H1 (cell line): Measurements from ENCODE around the gene DAND5. TPM values are rescaled to one million over a fixed set of nuclear protein-coding genes. Genes with fewer than 3 reads are reported as not detected.

ENCODE experiments used
- ASH2L ChIP-seq: fragments of 200-600, 300-600 bp; sonication (generic); IDR thresholded peaks from one replicate; pipeline ENCODE4 v1.7.1; 2017; ENCODE audit warnings: low read length
- BACH1 ChIP-seq: IDR thresholded peaks from 2 replicates; pipeline ENCODE4 v1.6.1; 2012; ENCODE audit warnings: low read length, improper control_type of control experiment
- CEBPB ChIP-seq: IDR thresholded peaks from 2 replicates; pipeline ENCODE4 v1.6.1; 2012; ENCODE audit warnings: low read depth, low read length
- EGR1 ChIP-seq: IDR thresholded peaks from 2 replicates; pipeline ENCODE4 v1.6.1; 2011; ENCODE audit warnings: low read depth, low read length, borderline replicate concordance
- GTF2F1 ChIP-seq: IDR thresholded peaks from 2 replicates; pipeline ENCODE4 v1.6.1; 2012; ENCODE audit warnings: low read depth, low read length, improper control_type of control experiment, borderline replicate concordance
- NRF1 ChIP-seq: IDR thresholded peaks from 2 replicates; pipeline ENCODE4 v1.6.1; 2011; ENCODE audit warnings: mild to moderate bottlenecking, low read depth, low read length, improper control_type of control experiment
- POU5F1 ChIP-seq: IDR thresholded peaks from 2 replicates; pipeline ENCODE4 v1.6.1; 2011; ENCODE audit warnings: low read depth, mild to moderate bottlenecking, low read length, moderate library complexity
- RNF2 ChIP-seq: fragments of 200-900, 300-1000 bp; sonication (generic); IDR thresholded peaks from 2 replicates; pipeline ENCODE4 v1.7.1; 2016; ENCODE audit warnings: borderline replicate concordance, low read depth, mild to moderate bottlenecking, antibody characterized with exemption, low read length; ENCODE audit not compliant: poor library complexity, severe bottlenecking; ENCODE audit errors: missing control alignments
- SAP30 ChIP-seq: fragments of 300-600 bp; sonication (generic); IDR thresholded peaks from 2 replicates; pipeline ENCODE4 v1.7.1; 2012; ENCODE audit warnings: low read length, moderate library complexity, mild to moderate bottlenecking, inconsistent platforms; ENCODE audit not compliant: insufficient read depth, insufficient replicate concordance
- SUZ12 ChIP-seq: fragments of 200-600 bp; sonication (generic); IDR thresholded peaks from 2 replicates; pipeline ENCODE4 v1.6.1; 2012; ENCODE audit warnings: mild to moderate bottlenecking, inconsistent platforms, low read length, moderate library complexity, mixed read lengths
- polyA plus RNA-seq, 7 experiments: library from polyadenylated mRNA; depleted of rRNA in 3 of 7; stranded (reverse) in 5 of 7; unstranded in 2 of 7; fragments of >200 nt in 5 of 7; fragments of 200-250 nt in 2 of 7; gene quantifications; 1 replicate in 5 of 7; 2 replicates in 1 of 7; 4 replicates in 1 of 7; pipeline versions ENCODE4 v1.2.1 to v1.2.3, GENCODE V29; 2011 to 2013; ENCODE audit warnings: missing spikeins in 2 of 7, mixed read lengths in 2 of 7
- total RNA-seq: library from RNA; stranded (reverse); fragmentation: NEBNext Ultra II Directional; extraction: Animal tissue kit (Norgen Biotek cat#: 25700); gene quantifications from 2 replicates; pipeline ENCODE4 v1.2.1, GENCODE V29; 2021

Gene DAND5
- total and polyA plus RNA-seq, 2 of the 8 experiments (the other 6 are each of a cell fraction or from before 2014, with no cell fraction given), result 0.14 to 0.17 TPM

GRCh38 chr19:13008926-13009787 is 39.8 kb downstream of the DAND5 start (continued):
- no peak for TF ChIP-seq POU5F1
- no peak for TF ChIP-seq CEBPB
- no peak for TF ChIP-seq SUZ12
- no peak for TF ChIP-seq RNF2
- no peak for TF ChIP-seq EGR1
- no peak for TF ChIP-seq SAP30
- no peak for TF ChIP-seq ASH2L
- no peak for TF ChIP-seq BACH1
- TF ChIP-seq GTF2F1, result no peak
- no peak for TF ChIP-seq NRF1
